K562 (cell line): Measurements from ENCODE around the gene MYOCD. TPM values are rescaled to one million over a fixed set of nuclear protein-coding genes. Genes with fewer than 3 reads are reported as not detected.

Source experiments
- ATAC-seq: fragments of 200-7000 bp; cut with Tn5 transposase; 3 replicates; pipeline ENCODE4 v1.9.1; 2020; ENCODE audit warnings: moderate library complexity
- BruUV-seq: library from RNA; stranded (reverse); fragments of 400-500 nt; replicated peaks from 2 replicates; lab custom pipeline; 2021; lab: Mats Ljungman, UMichigan
- CTCF ChIA-PET: fragments of 300-600 bp; formaldehyde crosslinking; extraction: SDS; loops from one replicate; lab custom pipeline; 2021; ENCODE audit warnings: low intra/inter-chr PET ratio; lab: Yijun Ruan, JAX
- POLR2A ChIA-PET: fragments of 300-600, 350-650 bp; sonication (Branson Sonifier 250); formaldehyde crosslinking; extraction: SDS; loops from one replicate; lab custom pipeline; 2021; ENCODE audit warnings: antibody characterized with exemption, inconsistent platforms; lab: Yijun Ruan, JAX
- DNase-seq, 4 experiments: peaks; one replicate each; pipeline versions ENCODE4 v3.0.0 to v3.0.0-alpha.2; 2011 to 2018; ENCODE audit warnings: low spot score in 3 of 4, mixed read lengths in 3 of 4; ENCODE audit errors: extremely low read depth in 1 of 4
- FAIRE-seq: peaks from 2 replicates; lab custom pipeline; 2011; peaks lifted over from hg19 to GRCh38; lab: Jason Lieb, UNC
- H2AFZ ChIP-seq: 2 replicates; pipeline ENCODE4 v1.6.0; 2011; ENCODE audit warnings: low read depth, low read length, control low read depth, inconsistent platforms
- H3K27ac ChIP-seq: fragments of 200-600 bp; 3 replicates; pipeline ENCODE4 v1.8.0; 2011; ENCODE audit warnings: low read depth, mild to moderate bottlenecking, control low read depth, inconsistent platforms, low read length, moderate library complexity, mixed read lengths; ENCODE audit errors: extremely low read depth
- H3K27me3 ChIP-seq, 2 experiments: fragments of 300-600 bp in 1 of 2; 2 replicates in 1 of 2; 3 replicates in 1 of 2; pipeline versions ENCODE4 v1.6.0 to v1.8.0; 2011; ENCODE audit warnings: inconsistent platforms in 2 of 2, low read length in 2 of 2, mild to moderate bottlenecking in 1 of 2, mixed read lengths in 1 of 2, moderate library complexity in 1 of 2; ENCODE audit not compliant: control insufficient read depth in 2 of 2, insufficient read depth in 2 of 2
- H3K36me3 ChIP-seq: fragments of 300-600 bp; 3 replicates; pipeline ENCODE4 v1.8.0; 2011; ENCODE audit warnings: mild to moderate bottlenecking, low read length, inconsistent platforms; ENCODE audit not compliant: control insufficient read depth, insufficient read depth
- H3K4me1 ChIP-seq, 2 experiments: fragments of 200-600 bp in 1 of 2; replicated peaks in 1 of 2; 2 replicates in 1 of 2; 3 replicates in 1 of 2; pipeline versions ENCODE4 v1.5.1 to v1.8.0; 2011; ENCODE audit warnings: inconsistent platforms in 2 of 2, low read length in 2 of 2, mild to moderate bottlenecking in 1 of 2, mixed read lengths in 1 of 2, moderate library complexity in 1 of 2; ENCODE audit not compliant: control insufficient read depth in 2 of 2, insufficient read depth in 2 of 2
- H3K4me2 ChIP-seq: 2 replicates; pipeline ENCODE4 v1.6.1; 2011; ENCODE audit warnings: low read length, control low read depth, inconsistent platforms, mixed read lengths; ENCODE audit not compliant: insufficient read depth
- H3K4me3 ChIP-seq: fragments of 200-600 bp; sonication (generic), shearing (Covaris generic); 2 replicates; pipeline ENCODE4 v1.5.1; 2016; ENCODE audit warnings: control low read depth, inconsistent platforms
- H3K79me2 ChIP-seq: fragments of 200-600 bp; 3 replicates; pipeline ENCODE4 v1.8.0; 2011; ENCODE audit warnings: low read length, inconsistent platforms; ENCODE audit not compliant: control insufficient read depth, insufficient read depth
- H3K9ac ChIP-seq, 2 experiments: 2 replicates each; pipeline versions ENCODE4 v1.6.0 to v1.6.1; 2011; ENCODE audit warnings: low read depth in 2 of 2, low read length in 2 of 2, control low read depth in 1 of 2, inconsistent platforms in 1 of 2, mild to moderate bottlenecking in 1 of 2, mixed read lengths in 1 of 2; ENCODE audit not compliant: insufficient read depth in 1 of 2
- H3K9me1 ChIP-seq: one replicate; pipeline ENCODE4 v1.6.0; 2011; ENCODE audit warnings: inconsistent platforms, mild to moderate bottlenecking, low read length, moderate library complexity; ENCODE audit not compliant: control insufficient read depth, insufficient read depth
- H3K9me3 ChIP-seq: replicated peaks from 2 replicates; pipeline ENCODE4 v1.5.1; 2011; ENCODE audit warnings: low read depth, low read length, inconsistent platforms; ENCODE audit not compliant: control insufficient read depth, insufficient read depth
- H4K20me1 ChIP-seq: replicated peaks from 2 replicates; pipeline ENCODE4 v1.6.1; 2011; ENCODE audit warnings: low read length, inconsistent platforms, mixed read lengths; ENCODE audit not compliant: control insufficient read depth, insufficient read depth
- AFF1 ChIP-seq, 2 experiments: fragments of 450-650 bp; IDR thresholded peaks; 2 replicates each; pipeline ENCODE4 v1.6.1; 2018; ENCODE audit warnings: mild to moderate bottlenecking in 2 of 2, low read depth in 1 of 2; ENCODE audit not compliant: partially characterized antibody in 2 of 2
- BCOR ChIP-seq: fragments of 450-650 bp; IDR thresholded peaks from 2 replicates; pipeline ENCODE4 v1.6.1; 2016
- CHD2 ChIP-seq: IDR thresholded peaks from 2 replicates; pipeline ENCODE4 v1.6.1; 2011; ENCODE audit warnings: low read depth, low read length
- DIDO1 ChIP-seq: fragments of 450-650 bp; IDR thresholded peaks from 2 replicates; pipeline ENCODE4 v1.6.1; 2016; ENCODE audit warnings: low read depth, missing biosample characterization, missing genetic modification characterization
- ESRRB ChIP-seq: fragments of 250-450 bp; sonication (Bioruptor Pico); IDR thresholded peaks from 2 replicates; pipeline ENCODE4 v1.5.0; 2020; ENCODE audit warnings: mild to moderate bottlenecking, moderate library complexity, borderline replicate concordance
- GTF2B ChIP-seq: IDR thresholded peaks from 2 replicates; pipeline ENCODE4 v1.6.1; 2011; ENCODE audit not compliant: insufficient read length; ENCODE audit errors: extremely low read depth
- NUFIP1 ChIP-seq: fragments of 450-650 bp; IDR thresholded peaks from 2 replicates; pipeline ENCODE4 v1.6.1; 2018; ENCODE audit not compliant: partially characterized antibody
- RBM34 ChIP-seq: fragments of 200-400 bp; formaldehyde crosslinking; IDR thresholded peaks from 2 replicates; pipeline ENCODE4 v1.6.1; 2018; ENCODE audit warnings: low read length, borderline replicate concordance; ENCODE audit not compliant: insufficient read depth
- SMAD2 ChIP-seq: fragments of 150-350 bp; IDR thresholded peaks from 2 replicates; pipeline ENCODE4 v1.6.1; 2014; ENCODE audit warnings: low read depth, mild to moderate bottlenecking, low read length
- STAT6 ChIP-seq: sonication (generic); formaldehyde crosslinking; IDR thresholded peaks from 2 replicates; pipeline ENCODE4 v1.8.1; 2023; ENCODE audit warnings: mild to moderate bottlenecking, missing genetic modification reagents
- TCFL5 ChIP-seq: fragments of 250-450 bp; sonication (Bioruptor Pico); conservative IDR thresholded peaks from 2 replicates; pipeline ENCODE4 v1.6.1; 2021; ENCODE audit warnings: mild to moderate bottlenecking, moderate library complexity, matching md5 sums
- WGBS: fragments of 100-300 bp; shearing (Covaris generic); methylation state at CpG from one replicate; pipeline ENCODE4 v1.1.6; 2016; ENCODE audit warnings: low coverage, mixed read lengths; ENCODE audit not compliant: insufficient coverage; ENCODE audit errors: missing lambda C conversion rate; 5-methylcytosine and 5-hydroxymethylcytosine counted together
- in situ Hi-C: fragments of 300-500 bp; cut with MboI; formaldehyde crosslinking; loops from 4 replicates; pipeline ENCODE4 v1.15.0; 2018; ENCODE audit warnings: inconsistent platforms, mixed read lengths
- intact Hi-C: fragments of 100-400 bp; cut with micrococcal nuclease; formaldehyde crosslinking; loops from 2 replicates; pipeline ENCODE4 v1.14.2; 2022
- polyA plus RNA-seq, 8 experiments: library from polyadenylated mRNA; depleted of rRNA in 4 of 8; stranded (reverse) in 5 of 8; unstranded in 3 of 8; fragments of >200 nt; fragmentation: Nextera tagmentation in 2 of 8; fragmentation: Illumina TruSeq in 1 of 8; extraction: Ambion mirVana in 2 of 8; extraction: Trizol in 1 of 8; gene quantifications; 2 replicates each; pipeline versions ENCODE4 v1.2.1 to v1.2.3, GENCODE V29; 2011 to 2014; ENCODE audit warnings: inconsistent platforms in 1 of 8, missing spikeins in 1 of 8
- total RNA-seq, 7 experiments: library from RNA; depleted of rRNA in 6 of 7; stranded (reverse); fragments of >200 nt in 6 of 7; fragmentation: Illumina TruSeq in 2 of 7; extraction: Trizol in 2 of 7; gene quantifications; 2 replicates each; pipeline versions ENCODE4 v1.2.1 to v1.2.3, GENCODE V29; 2011 to 2021; ENCODE audit warnings: low replicate concordance in 1 of 7

MYOCD gene
- total and polyA plus RNA-seq, 9 of the 15 experiments (the other 6 are each of a cell fraction or from before 2014, with no cell fraction given), result not detected

- no peaks in the 10 kb centered on the region for H3K4me1 ChIP-seq
- no peaks in the 10 kb centered on the region for H3K9me3 ChIP-seq
- no peak overlapping the region for H2AFZ ChIP-seq
- BruUV-seq, result no TSS peak
- H3K36me3 ChIP-seq, result no peaks in the 10 kb centered on the region
- no peak overlapping the region for H3K4me3 ChIP-seq
- TF ChIP-seq AFF1 (IDR thresholded peaks at IDR 0.05; ENCODE audit: low read depth in 1 of 2, partially characterized antibody in 2 of 2), result no peak
- TF ChIP-seq DIDO1 (tag), result no peak
- TF ChIP-seq BCOR, result no peak
- TF ChIP-seq TCFL5 (CRISPR knock-in tag), result no peak
- TF ChIP-seq NUFIP1, result no peak
- TF ChIP-seq RBM34, result no peak
- no peak for TF ChIP-seq SMAD2
- TF ChIP-seq ESRRB (CRISPR knock-in tag), result no peak
- no peak for TF ChIP-seq STAT6 (CRISPR knock-in tag)
- TF ChIP-seq GTF2B, result no peak
- TF ChIP-seq CHD2, result no peak
- in situ Hi-C loops, result no loop called here
- H3K4me2 ChIP-seq, result no peak overlapping the region
- intact Hi-C loops, result no loop called here
- no CpG with 5 or more reads among the region's 1 CpG for WGBS
- no peak overlapping the region for H3K27ac ChIP-seq
- CTCF ChIA-PET, result no interaction called here
- no peaks in the 10 kb centered on the region for H3K9me1 ChIP-seq
- DNase-seq (no peak), ATAC-seq (no peak), FAIRE-seq (no peak)
- POLR2A ChIA-PET, result no interaction called here
- H3K79me2 ChIP-seq, result no peaks in the 10 kb centered on the region
- no peak overlapping the region for H3K9ac ChIP-seq
- H3K27me3 ChIP-seq, result peaks cover 0 to 2% of the 10 kb centered on the region in 2 experiments; a peak in 2 of 5 replicates
- no peaks in the 10 kb centered on the region for H4K20me1 ChIP-seq
These were observed 6.2 kb upstream of the MYOCD start for GRCh38 chr17:12659500-12659899.
